Measurements from ENCODE around the gene POF1B.
"Not testable (repeated sequence)": the region's sequence is repeated elsewhere in the genome, so short reads cannot be mapped to it uniquely, and the experiment has no call there.

The POF1B gene, protein sequence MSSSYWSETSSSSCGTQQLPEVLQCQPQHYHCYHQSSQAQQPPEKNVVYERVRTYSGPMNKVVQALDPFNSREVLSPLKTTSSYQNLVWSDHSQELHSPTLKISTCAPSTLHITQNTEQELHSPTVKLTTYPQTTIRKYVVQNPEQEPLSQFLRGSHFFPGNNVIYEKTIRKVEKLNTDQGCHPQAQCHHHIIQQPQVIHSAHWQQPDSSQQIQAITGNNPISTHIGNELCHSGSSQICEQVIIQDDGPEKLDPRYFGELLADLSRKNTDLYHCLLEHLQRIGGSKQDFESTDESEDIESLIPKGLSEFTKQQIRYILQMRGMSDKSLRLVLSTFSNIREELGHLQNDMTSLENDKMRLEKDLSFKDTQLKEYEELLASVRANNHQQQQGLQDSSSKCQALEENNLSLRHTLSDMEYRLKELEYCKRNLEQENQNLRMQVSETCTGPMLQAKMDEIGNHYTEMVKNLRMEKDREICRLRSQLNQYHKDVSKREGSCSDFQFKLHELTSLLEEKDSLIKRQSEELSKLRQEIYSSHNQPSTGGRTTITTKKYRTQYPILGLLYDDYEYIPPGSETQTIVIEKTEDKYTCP

GRCh38 chrX:85379174-85379907 lies at the start of gene POF1B:
POF1B (minus strand) TSS chrX:85379665; CDS start chrX:85379454, 211 bp downstream.
- in situ Hi-C loops (cut with MboI; ENCODE audit: low sequenced_read_pairs), result no loop called here

DNA sequence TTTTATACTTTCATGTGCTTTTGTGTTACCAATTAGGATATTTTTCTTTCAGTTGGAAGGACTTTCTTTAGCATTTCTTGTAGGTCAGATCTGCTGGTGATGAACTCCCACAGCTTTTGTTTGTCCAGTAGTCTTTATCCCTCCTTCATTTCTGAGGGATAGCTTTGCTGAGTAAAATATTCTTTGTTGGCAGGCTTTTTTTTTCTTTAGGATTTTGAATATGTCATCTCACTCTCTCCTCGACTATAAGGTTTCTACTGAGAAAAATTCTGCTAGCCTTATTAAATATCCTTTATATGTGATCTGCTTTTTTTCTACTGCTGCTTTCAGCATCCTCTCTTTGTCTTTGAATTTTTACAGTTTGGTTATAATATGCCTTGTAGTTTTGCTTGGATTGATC lies 49.6 kb upstream of the POF1B start:
- in situ Hi-C loops (cut with MboI; ENCODE audit: low sequenced_read_pairs), result no loop called here

DNA sequence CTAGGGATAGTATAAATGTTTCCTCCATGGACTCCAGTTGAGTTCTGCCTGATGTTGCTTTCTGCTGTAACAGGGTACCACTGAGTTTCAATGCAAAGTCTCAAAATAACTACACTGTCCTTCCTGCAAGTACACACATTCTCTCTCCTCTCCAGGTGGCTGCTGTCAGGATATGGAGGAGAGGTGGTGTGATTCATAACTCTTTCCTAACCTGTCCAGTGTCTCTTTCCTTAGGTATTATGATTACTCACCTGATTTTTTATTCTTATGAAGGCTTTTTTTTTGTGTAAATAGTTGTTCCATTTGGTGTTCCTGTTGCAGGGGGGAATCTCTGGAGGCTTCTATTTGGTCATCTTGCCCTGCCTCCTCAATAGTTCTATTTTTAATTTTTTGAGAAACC lies 39.8 kb upstream of the POF1B start:
- in situ Hi-C loops (cut with MboI; ENCODE audit: low sequenced_read_pairs), result no loop called here

DNA sequence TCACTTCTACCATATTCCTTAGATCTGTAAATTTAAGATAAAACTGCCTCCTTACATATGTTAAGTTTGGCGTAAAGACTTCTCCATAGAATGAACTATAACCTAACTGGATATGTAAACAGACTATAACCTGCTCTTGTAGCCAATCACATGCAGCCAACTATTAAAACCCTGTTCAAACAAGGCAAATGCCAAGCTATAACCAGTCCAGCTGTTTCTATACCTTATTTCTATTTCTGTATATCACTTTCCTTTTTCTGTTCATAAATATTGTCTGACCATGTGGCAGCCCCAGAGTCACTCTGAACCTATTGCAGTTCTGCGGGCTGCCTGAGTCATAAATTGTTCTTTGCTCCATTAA lies 12.4 kb upstream of the POF1B start:
- in situ Hi-C loops (cut with MboI; ENCODE audit: low sequenced_read_pairs), result no loop called here

- in situ Hi-C loops (cut with MboI; ENCODE audit: low sequenced_read_pairs), result no loop called here
Observed at GRCh38 chrX:85391185-85391877, 11.9 kb upstream of the POF1B start.

GRCh38 chrX:85381602-85382001 lies 2.1 kb upstream of the POF1B start:
- in situ Hi-C loops (cut with MboI; ENCODE audit: low sequenced_read_pairs), result no loop called here

DNA sequence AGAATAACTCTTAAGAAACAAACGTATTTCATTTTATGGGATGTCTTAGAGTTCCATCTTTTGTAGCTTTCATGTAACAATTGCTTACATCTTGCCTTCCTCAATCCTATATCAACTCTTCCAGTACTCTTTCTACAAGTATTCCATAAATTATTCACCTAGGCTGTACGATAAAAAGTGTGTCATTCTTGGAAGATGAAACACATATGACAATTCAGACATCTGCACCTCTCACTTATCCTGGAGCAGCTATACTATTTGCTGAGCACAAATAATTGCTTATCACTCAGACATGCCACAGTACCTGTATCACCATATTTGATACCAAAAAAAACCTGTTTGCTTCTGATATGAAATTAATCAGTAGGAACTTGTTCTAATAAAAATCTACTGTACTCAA lies 1.0 kb downstream of the POF1B start:
- in situ Hi-C loops (cut with MboI; ENCODE audit: low sequenced_read_pairs), result no loop called here

GRCh38 chrX:85375333-85375738 lies 4.1 kb downstream of the POF1B start:
- in situ Hi-C loops (cut with MboI; ENCODE audit: low sequenced_read_pairs), result no loop called here

DNA sequence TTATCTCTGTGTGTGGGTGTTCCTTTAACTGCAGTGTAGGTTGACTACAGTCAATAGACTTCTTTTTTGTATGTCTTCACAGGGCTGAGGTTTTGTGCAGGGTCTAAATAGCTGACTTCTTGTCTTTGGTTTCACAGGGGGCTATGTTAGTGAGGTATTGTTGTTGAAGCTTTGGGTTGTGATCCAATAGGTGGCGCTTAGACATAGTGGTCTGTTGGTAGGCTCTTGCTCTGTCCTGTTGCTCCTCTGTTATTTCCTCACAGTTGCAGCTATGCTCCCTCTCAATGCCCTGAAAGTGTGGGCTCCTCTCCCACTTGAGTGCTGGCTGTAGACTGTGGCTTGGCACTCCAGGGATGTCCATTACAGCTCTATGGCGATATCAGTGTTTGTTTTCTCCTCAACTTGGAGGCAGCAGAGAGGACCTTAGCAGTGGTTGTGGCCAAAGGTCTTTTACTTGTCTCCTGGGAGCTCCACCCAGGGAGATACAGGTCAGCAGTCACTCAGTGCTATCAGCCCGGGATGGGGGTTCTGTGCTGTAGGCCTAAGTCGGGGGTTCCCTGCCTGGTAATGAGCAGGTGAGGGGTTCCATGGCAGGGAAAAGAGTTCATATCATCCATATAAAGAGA lies 14.0 kb downstream of the POF1B start:
- in situ Hi-C loops (cut with MboI; ENCODE audit: low sequenced_read_pairs), result no loop called here

- in situ Hi-C loops (cut with MboI; ENCODE audit: low sequenced_read_pairs), result no loop called here
Observed at GRCh38 chrX:85359051-85359450, 20.4 kb downstream of the POF1B start.

DNA sequence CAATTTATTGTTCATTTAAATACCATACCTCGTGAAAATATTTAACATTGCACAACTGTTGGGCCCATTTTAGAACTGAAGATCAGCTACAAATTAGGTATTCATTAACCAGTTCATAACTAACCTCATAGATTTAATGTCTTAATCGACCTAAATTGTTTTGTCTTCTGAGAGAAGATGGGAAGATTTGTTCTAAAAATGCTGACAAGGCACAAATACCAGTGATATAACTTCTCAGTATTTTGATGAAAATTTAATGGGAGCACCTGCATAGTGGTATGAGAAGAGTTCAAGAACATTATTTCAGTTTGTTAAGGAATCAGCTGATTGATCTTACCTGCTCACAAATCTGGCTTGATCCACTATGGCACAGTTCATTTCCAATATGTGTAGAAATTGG lies 33.9 kb downstream of the POF1B start:
- in situ Hi-C loops (cut with MboI; ENCODE audit: low sequenced_read_pairs), result no loop called here

DNA sequence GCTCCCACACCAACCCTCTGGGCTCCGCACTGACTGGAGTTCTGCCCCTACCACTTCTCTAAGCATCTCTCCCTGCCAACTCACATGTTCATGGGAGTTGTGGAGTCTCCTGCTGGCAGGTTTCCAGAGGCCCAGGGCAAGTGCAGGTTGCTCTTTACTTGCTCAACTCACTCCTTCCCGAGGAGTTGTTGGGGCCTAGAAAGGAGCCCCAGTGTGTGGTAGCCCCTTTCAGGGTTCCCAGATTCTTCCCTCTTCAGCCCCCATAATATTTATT lies 52.5 kb downstream of the POF1B start:
- in situ Hi-C loops (cut with MboI; ENCODE audit: low sequenced_read_pairs), result no loop called here

DNA sequence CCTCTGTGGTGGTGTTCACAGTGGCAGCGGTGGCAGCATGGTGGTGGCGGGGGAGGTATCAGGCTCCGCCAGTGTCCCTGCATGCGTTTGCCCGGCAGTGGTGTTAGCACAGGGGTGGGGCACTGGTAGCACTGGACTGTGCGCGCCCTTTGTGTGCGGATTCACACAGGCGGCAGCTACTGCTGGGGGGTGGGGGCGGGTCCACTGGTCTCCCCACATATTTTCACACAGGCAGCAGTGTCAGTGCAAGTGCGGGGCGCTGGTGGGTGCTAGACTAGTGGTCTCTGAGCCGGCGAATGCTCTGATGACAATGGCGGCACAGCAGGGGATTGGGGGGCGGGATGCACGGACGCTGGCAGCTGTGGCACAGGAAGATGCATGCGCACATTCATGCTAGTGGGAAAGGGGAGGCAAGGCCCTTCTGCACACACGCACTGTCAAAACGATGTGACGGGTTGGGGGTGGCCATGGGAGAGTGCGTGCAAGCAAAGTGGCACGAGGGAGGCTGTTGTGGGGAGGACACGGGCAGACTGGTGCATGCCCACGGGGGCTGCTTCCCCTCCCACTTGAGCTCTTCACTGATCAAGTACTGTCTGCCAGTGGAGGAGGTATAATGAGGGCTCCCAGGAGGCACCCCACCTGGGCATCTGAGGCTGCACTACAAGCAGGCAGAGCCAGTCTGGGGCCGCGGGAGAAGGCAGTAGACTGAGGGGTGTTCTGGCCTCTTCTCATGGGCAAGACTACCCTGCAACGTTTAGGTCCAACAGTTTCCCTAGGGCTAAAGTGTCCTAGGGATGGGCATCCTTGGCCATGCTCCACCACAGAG lies 53.0 kb downstream of the POF1B start:
- in situ Hi-C loops (cut with MboI; ENCODE audit: low sequenced_read_pairs), result no loop called here

DNA sequence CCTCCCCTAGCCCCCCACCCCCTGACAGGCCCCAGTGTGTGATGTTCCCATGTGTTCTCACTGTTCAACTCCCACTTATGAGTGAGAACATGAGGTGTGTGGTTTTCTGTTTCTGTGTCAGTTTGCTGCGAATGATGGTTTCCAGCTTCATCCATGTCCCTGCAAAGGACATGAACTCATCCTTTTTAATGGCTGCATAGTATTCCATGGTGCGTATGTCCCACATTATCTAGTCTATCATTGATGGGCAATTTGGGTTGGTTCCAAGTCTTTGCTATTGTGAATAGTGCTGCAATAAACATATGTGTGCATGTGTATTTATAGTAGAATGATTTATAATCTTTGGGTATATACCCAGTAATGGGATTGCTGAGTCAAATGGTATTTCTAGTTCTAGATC lies 68.1 kb downstream of the POF1B start:
- in situ Hi-C loops (cut with MboI; ENCODE audit: low sequenced_read_pairs), result not testable (repeated sequence)

GRCh38 chrX:85309717-85310116 lies 69.7 kb downstream of the POF1B start:
- in situ Hi-C loops (cut with MboI; ENCODE audit: low sequenced_read_pairs), result no loop called here

DNA sequence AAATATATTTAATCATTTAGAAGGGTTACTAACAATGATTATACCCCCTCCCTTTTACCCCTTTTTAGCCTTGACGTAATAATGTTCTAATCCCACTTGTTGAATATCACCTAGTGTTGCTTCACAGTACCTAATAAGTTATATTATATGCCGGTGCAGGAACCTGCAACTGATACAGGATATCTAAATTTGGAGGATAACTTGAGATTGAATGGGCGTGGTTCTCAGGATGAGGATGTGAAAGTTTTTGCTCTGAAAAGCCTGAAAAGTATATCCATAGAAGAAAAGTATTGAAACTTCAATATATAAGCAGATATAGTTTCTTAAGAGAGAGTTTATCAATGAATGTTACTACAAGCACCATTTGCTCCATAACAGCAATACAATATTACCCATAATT lies 75.9 kb downstream of the POF1B start:
- in situ Hi-C loops (cut with MboI; ENCODE audit: low sequenced_read_pairs), result no loop called here

GRCh38 chrX:85288992-85289723 lies 90.3 kb downstream of the POF1B start:
- in situ Hi-C loops (cut with MboI; ENCODE audit: low sequenced_read_pairs), result no loop called here

DNA sequence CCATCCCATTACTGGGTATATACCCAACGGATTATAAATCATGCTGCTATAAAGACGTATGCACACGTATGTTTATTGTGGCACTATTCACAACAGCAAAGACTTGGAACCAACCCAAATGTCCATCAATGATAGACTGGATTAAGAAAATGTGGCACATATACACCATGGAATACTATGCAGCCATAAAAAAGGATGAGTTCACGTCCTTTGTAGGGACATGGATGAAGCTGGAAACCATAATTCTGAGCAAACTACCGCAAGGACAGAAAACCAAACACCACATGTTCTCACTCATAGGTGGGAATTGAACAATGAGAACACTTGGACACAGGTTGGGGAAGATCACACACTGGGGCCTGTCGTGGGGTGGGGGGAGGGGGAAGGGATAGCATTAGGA lies 94.2 kb downstream of the POF1B start:
- in situ Hi-C loops (cut with MboI; ENCODE audit: low sequenced_read_pairs), result not testable (repeated sequence)

DNA sequence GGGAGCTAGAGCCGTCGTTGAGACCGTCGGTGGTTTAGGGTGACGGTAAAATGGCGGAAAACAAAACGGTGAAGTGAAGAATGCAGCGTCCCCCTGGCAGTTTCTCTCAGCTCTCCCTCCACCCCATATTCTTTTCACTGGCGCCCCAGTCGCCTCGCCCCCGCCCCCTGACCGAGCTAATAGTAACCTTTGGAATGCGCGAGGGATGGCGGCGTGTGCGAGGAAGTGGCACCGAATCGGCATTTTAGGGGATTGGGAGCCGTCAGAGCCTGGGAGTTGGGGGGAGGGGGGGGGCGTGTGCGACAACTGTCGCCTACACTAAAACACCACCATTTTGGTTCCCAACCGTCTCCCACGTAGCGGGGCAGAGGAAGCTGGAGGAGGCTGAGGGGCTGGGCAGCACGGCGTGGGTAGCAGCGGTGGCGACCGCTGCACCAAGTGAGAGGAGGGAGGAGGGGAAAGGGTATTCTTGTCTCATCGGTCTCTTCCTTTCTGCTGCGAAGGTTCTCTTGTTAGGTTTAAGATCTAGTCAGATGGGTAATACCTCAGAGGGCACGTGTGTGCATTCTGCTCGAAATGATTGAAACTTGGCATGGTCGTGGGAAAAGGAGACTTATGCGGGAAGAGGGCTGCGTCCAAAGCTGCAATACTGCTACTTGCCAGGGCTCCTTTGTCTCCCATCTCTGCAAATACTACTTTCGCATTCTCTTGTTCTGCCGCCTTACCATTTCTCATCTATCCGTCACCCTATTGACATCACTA lies 134.8 kb downstream of the POF1B start:
- in situ Hi-C loops (cut with MboI; ENCODE audit: low sequenced_read_pairs), result no loop called here

Measured in HL-60/S4 (cell line).